Fibroblast of lung (primary cell): ENCODE data around the gene CCDC18.
"Not testable (repeated sequence)": the region's sequence is repeated elsewhere in the genome, so short reads cannot be mapped to it uniquely, and the experiment has no call there.

Source experiments
- CTCF ChIP-seq, 2 donors: IDR thresholded peaks in 1 of 2; conservative IDR thresholded peaks in 1 of 2; 1 replicate in 1 of 2; 2 replicates in 1 of 2; pipeline ENCODE4 v1.5.1; 2011 to 2012; ENCODE audit warnings: low read length in 2 of 2, control low read depth in 1 of 2, inconsistent platforms in 1 of 2, low read depth in 1 of 2, mild to moderate bottlenecking in 1 of 2
- EZH2 ChIP-seq: IDR thresholded peaks from 2 replicates; pipeline ENCODE4 v1.5.1; 2012; ENCODE audit warnings: low read length, control low read depth, mild to moderate bottlenecking; ENCODE audit errors: missing control alignments

DNA sequence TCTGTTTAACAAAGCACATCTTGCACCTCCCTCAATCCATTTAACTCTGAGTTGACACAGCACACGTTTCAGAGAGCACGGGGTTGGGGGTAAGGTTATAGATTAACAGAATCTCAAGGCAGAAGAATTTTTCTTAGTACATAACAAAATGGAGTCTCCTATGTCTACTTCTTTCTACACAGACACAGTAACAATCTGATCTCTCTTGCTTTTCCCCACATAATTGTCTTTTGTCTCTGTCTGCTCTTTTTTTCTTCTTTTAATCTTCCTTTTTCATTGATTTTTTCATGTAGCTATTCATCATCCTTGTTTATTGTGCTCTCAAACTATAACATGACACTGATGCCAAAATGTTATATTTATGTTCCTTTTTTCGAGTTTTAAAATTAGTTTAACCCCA is 97.0 kb downstream of the CCDC18 start:
- TF ChIP-seq EZH2; CTCF (conservative IDR thresholded peaks at IDR 0.05 in 1 of 2, IDR thresholded peaks at IDR 0.05 in 1 of 2; ENCODE audit: low read depth in 1 of 2, low read length in 2 of 2): not testable (repeated sequence)
